ENCODE results near the gene PBX1.

- no peak for TF ChIP-seq POLR2AphosphoS5 (IDR thresholded peaks at IDR 0.05)
- no peak for TF ChIP-seq CTCF (IDR thresholded peaks at IDR 0.05)
Observed at GRCh38 chr1:164628772-164629171, 69.8 kb downstream of the PBX1 start.
